ENCODE data around the gene DGKK. TPM values are rescaled to one million over a fixed set of nuclear protein-coding genes. Genes with fewer than 3 reads are reported as not detected.

Gene DGKK
- total and polyA plus RNA-seq, 2 of the 4 experiments (the other 2 are of a cell fraction) = not detected

DNA sequence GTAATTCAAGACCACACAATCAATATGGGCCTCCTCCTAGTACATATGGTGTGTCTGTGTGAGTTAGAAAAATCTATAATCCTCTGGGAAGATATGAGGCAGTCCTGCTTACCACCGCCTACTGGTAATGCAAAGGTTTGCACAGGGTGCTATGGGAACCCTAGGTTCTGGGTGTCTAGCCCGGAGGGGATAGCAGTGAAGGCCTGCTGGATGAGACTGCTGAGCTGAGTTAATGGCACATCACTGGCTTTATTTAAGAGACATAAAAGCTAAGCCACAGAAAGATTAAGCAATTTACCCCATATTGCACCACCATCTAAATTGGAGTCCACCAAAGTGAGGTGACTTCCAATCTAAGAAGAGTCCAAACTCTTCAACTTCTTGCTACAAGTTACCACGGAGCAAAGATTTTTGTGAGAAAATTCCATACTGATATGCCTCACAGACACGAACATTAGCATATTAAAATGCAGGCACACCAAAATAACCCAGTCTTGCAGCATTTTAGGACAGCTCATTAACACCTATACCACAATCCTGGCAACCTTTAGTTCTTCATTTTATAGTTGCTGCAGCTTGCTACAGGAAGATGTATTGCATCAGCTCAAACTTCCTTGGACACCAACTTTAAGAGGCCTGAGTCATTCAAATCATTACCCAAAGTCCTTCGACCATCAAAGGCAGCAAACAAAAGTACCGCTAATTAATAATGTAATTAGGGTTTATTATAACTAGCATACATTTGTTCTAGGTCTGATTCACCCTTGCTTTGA, 13.7 kb downstream of the DGKK start:
- no peak overlapping the region for H3K4me3 ChIP-seq (ENCODE audit: insufficient read depth, low read depth, low read length)
- H3K56ac ChIP-seq (ENCODE audit: extremely low read depth, insufficient read depth, low read length) = no peak overlapping the region
- no peak overlapping the region for H2AK5ac ChIP-seq (ENCODE audit: low read depth, low read length)
- no TSS peak for BruUV-seq (replicated peaks)
- no peak overlapping the region for H3K14ac ChIP-seq (replicated peaks; ENCODE audit: low read depth, low read length)
- H3K27me3 ChIP-seq (ENCODE audit: control insufficient read depth, insufficient read depth, low read length) = peaks cover 4% of the 10 kb centered on the region
- H3K4me1 ChIP-seq (ENCODE audit: control insufficient read depth, insufficient read depth, low read length) = no peaks in the 10 kb centered on the region
- H2AFZ ChIP-seq (replicated peaks; ENCODE audit: low read length, poor library complexity) = no peak overlapping the region
- dilution Hi-C loops (cut with HindIII; ENCODE audit: low sequenced_read_pairs, unreplicated experiment) = no loop called here
- H2AK9ac ChIP-seq (replicated peaks; ENCODE audit: low read depth, low read length, poor library complexity) = no peak overlapping the region
- H3K36me3 ChIP-seq (ENCODE audit: control insufficient read depth, insufficient read depth, low read length) = no peaks in the 10 kb centered on the region
- in situ Hi-C loops (cut with MboI; ENCODE audit: low sequenced_read_pairs) = no loop called here
- no peak overlapping the region for H3K9ac ChIP-seq (ENCODE audit: low read depth, low read length)
- no peak overlapping the region for H2BK120ac ChIP-seq (ENCODE audit: low read depth, low read length)
- CTCF ChIA-PET = no interaction called here
- TF ChIP-seq SMC3 (IDR thresholded peaks at IDR 0.05; ENCODE audit: low read depth, low read length) (no peak), RAD21 (IDR thresholded peaks at IDR 0.05; ENCODE audit: low read length) (no peak), CHD1 (IDR thresholded peaks at IDR 0.05; ENCODE audit: low read depth, low read length) (no peak), POLR2A (IDR thresholded peaks at IDR 0.05; ENCODE audit: low read depth, low read length) (no peak), BHLHE40 (IDR thresholded peaks at IDR 0.05; ENCODE audit: low read depth, low read length) (no peak), MAFK (IDR thresholded peaks at IDR 0.05; ENCODE audit: low read depth, low read length) (no peak), RCOR1 (IDR thresholded peaks at IDR 0.05; ENCODE audit: insufficient replicate concordance, low read length) (no peak), NFE2L2 (IDR thresholded peaks at IDR 0.05; ENCODE audit: low read depth, low read length) (no peak), FOS (IDR thresholded peaks at IDR 0.05; ENCODE audit: low read depth, low read length) (no peak), MXI1 (IDR thresholded peaks at IDR 0.05; ENCODE audit: borderline replicate concordance, low read depth, low read length) (no peak), RFX5 (IDR thresholded peaks at IDR 0.05; ENCODE audit: low read depth, low read length) (no peak), CEBPB (IDR thresholded peaks at IDR 0.05; ENCODE audit: low read depth, low read length) (no peak), USF2 (IDR thresholded peaks at IDR 0.05; ENCODE audit: low read depth, low read length) (no peak), MAZ (IDR thresholded peaks at IDR 0.05; ENCODE audit: borderline replicate concordance, low read depth, low read length) (no peak), CTCF (conservative IDR thresholded peaks at IDR 0.05; ENCODE audit: low read depth, low read length) (no peak)
- TF ChIP-seq, protein P1, sequence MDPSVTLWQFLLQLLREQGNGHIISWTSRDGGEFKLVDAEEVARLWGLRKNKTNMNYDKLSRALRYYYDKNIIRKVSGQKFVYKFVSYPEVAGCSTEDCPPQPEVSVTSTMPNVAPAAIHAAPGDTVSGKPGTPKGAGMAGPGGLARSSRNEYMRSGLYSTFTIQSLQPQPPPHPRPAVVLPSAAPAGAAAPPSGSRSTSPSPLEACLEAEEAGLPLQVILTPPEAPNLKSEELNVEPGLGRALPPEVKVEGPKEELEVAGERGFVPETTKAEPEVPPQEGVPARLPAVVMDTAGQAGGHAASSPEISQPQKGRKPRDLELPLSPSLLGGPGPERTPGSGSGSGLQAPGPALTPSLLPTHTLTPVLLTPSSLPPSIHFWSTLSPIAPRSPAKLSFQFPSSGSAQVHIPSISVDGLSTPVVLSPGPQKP (IDR thresholded peaks at IDR 0.05; ENCODE audit: borderline replicate concordance, low read depth, low read length) = no peak
- H4K91ac ChIP-seq (ENCODE audit: insufficient read depth, low read depth, low read length) = no peak overlapping the region
- H3K9me3 ChIP-seq (ENCODE audit: control insufficient read depth, insufficient read depth, low read length) = no peaks in the 10 kb centered on the region
- H3K9me1 ChIP-seq (ENCODE audit: insufficient read depth, low read length) = no peaks in the 10 kb centered on the region
- intact Hi-C loops (cut with micrococcal nuclease) = no loop called here
- H3K4me2 ChIP-seq (ENCODE audit: low read depth, low read length) = no peak overlapping the region
- H3K4ac ChIP-seq (ENCODE audit: low read depth, low read length) = no peak overlapping the region
- no peak overlapping the region for H3K27ac ChIP-seq (ENCODE audit: insufficient read depth, low read length)
- POLR2A ChIA-PET (ENCODE audit: unreplicated experiment) = no interaction called here
- H4K20me1 ChIP-seq (ENCODE audit: insufficient read depth, low read length) = no peaks in the 10 kb centered on the region
- H2BK20ac ChIP-seq (ENCODE audit: low read depth, low read length) = no peak overlapping the region
- H3K18ac ChIP-seq (ENCODE audit: low read depth, low read length) = no peak overlapping the region
- DNase-seq (no peak), ATAC-seq (ENCODE audit: low read depth) (no peak)
- WGBS, 2 experiments (ENCODE audit: extremely low coverage in 2 of 2, insufficient read length in 1 of 2) = 40% methylated on average over 1 of the region's 6 CpGs; no CpG with 5 or more reads in 1 of the 2 experiments
- no peak overlapping the region for H4K8ac ChIP-seq (ENCODE audit: low read depth in 2 of 2, low read length in 2 of 2)
- H3K23ac ChIP-seq (ENCODE audit: low read depth, low read length) = no peak overlapping the region
- no peak overlapping the region for H4K5ac ChIP-seq (ENCODE audit: low read depth, low read length)
- no peaks in the 10 kb centered on the region for H3K79me1 ChIP-seq (ENCODE audit: low read depth in 1 of 2, low read length in 2 of 2)
- H2BK15ac ChIP-seq (ENCODE audit: low read depth, low read length) = no peak overlapping the region
- no peak overlapping the region for H2BK5ac ChIP-seq (ENCODE audit: low read depth, low read length, poor library complexity, severe bottlenecking)

All from IMR-90 (cell line).